ENCODE data around the gene TSPAN16.
"Not testable (repeated sequence)": the region's sequence is repeated elsewhere in the genome, so short reads cannot be mapped to it uniquely, and the experiment has no call there.

The TSPAN16 gene

GRCh38 chr19:11269408-11269807 lies 26.6 kb upstream of the TSPAN16 start:
- no peak for DNase-seq

DNA sequence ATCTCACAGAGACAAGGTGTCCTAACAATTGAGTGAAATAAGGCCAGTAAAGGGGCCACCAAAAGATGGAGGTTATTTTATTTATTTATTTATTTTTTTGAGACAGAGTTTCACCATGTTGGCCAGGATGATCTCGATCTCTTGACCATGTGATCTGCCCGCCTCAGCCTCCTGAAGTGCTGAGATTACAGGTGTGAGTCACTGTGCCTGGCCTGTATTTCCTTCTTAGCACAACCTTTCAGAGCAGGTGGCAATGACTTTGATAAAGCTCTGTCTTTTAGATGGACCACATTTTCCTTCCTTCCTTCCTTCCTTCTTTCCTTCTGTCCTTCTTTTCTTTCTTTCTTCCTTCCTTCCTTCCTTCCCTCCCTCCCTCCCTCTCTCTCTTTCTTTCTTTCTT lies 22.7 kb upstream of the TSPAN16 start:
- no peak for DNase-seq

DNA sequence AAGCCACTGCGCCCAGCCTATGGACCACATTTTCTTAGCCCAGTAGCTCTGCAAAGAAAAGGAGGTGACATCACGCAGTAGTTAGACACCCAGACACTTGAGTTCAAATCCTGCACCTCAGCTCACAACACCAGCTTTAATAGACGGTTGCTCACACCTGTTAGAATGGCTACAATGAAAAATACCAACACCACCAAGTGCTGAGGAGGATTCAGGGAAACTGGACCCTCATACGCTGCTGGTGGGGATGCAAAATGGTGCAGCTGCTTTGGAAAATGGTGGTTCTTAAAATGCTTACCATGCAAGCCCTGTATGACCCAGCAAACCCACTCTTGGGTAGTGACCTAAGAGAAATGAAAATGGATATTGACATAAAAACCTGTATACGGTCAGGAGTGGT lies 22.0 kb upstream of the TSPAN16 start:
- no peak for DNase-seq

GRCh38 chr19:11274533-11275086 lies 21.4 kb upstream of the TSPAN16 start:
- DNase-seq: no peak

DNA sequence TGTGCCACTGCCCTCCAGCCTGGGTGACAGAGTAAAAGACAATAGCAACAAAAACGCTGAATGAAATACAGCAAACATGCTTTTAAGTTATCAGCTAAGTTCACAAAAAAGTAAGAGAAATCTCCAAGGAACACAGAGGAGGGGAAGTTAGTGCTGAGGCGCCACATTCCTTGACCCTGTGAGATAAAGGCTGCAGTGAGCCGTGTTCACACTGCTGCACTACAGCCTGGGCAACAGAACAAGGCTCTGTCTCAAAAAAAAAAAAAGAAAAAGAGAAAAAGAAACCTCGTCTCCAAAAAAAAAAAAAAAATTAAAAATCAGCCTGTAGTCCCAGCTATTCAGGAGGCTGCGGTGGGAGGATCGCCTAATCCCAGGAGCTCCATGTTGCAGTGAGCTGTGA lies 17.3 kb upstream of the TSPAN16 start:
- no peak for DNase-seq

DNA sequence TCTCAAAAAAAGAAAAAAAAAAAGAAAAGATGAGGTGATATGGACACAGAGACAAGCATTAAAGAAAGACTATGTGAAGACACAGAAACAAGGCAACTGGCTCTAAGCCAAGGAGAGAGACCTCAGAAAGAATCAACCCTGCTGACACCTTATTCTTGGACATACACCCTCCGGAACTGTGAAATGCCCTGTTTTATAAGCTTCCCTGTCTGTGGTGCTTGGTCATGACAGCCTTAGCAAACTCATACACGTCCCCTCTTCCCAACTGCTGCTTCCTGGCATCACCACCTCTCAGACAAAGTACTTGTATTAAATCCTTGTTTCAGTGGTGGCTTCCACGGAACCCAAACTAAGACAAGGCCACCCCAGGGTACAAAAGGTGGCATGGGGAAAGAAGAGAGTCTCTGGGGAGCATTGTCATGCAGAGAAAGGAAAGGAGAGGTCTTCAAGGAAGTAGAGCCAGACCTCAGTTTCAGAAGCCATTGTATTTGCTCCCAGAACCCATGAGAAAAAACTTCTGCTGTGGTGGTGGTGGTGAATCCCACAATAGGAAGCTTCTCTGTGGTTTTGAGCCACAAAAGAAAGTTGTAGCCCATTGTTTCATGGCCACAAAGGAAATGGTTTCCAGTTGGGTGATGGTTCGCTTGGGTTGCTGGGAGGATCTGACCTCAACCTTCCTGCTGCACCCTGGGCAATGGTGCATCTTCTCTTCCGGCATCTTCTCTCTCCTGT lies 16.3 kb upstream of the TSPAN16 start:
- peak in 1 of 2 donors; percentile 17 for DNase-seq

DNA sequence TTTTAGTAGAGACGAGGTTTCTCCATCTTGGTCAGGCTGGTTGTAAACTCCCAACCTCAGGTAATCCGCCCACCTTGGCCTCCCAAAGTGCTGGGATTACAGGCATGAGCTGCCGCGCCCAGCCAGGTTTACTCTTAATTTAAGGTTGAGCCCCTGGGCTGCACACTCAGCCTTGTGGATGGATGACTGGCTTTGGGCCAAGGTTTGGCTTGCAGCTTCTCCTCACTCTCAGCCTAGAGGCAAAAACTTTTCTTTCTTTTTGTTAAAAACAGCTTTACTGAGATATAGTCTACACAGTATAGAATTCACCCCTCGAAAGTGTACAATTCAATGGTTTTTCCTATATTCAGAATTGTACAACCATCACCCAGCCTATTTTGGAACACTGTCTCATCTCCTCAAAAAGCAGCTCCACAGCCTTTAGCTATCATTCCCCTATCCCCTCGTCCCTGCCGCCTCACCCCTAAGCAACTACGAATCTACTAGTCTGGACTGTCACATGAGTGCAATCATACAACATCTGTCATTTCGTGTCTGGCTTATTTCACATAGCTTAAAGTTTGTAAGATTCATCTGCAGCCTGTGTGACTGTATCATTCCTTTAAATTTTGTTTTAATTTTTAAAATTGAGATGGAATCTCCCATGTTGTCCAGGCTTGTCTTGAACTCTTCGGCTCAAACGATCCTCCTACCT lies 14.5 kb upstream of the TSPAN16 start:
- no peak for DNase-seq

DNA sequence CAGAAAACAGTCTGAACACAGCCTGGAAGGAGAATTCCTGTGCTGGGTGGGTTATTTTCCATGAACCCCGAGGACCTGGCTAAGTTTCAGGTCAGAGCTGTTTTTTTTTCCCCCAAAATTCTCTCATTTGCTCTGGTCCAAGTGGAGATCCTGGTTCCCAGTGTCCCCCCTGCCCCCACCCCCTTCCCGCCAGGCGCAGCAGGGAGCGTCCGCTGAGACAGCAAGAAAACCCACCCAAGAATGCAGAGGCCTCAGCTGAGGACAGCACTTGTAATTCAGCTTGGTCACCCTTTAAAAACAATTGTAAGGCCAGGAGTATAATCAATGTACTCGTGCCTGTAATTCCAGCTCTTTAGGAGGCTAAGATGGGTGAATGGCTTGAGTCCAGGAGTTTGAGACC lies 11.4 kb upstream of the TSPAN16 start:
- no peak for DNase-seq

DNA sequence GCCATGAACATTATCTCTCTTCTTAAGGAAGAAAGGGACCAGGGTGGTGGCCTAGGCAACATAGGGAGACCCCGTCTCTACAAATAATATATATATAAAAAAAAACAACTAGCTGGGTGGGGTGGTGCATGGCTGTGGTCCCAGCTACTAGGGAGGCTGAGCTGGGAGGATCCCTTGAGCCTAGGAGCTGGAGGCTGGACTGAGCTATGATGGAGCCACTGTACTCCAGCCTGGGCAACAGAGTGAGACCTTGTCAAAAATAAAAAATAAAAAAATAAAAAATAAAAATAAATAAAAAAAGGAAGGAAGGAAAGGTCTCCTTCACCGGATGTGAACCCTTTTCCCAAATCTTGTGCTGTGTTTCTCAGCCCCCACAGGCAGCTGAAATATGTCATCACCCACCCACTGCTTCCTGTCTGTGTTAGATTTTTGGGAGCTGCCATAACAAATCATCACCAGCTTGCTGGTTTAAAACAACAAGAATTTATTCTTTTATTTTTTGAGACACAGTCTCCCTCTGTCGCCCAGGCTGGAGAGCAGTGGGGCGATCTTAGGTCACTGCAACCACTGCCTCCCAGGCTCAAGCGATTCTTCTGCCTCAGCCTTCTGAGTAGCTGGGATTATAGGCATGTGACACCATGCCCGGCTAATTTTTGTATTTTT lies 9.5 kb upstream of the TSPAN16 start:
- DNase-seq: no peak

GRCh38 chr19:11288349-11288748 lies 7.6 kb upstream of the TSPAN16 start:
- DNase-seq: no peak

- no peak for DNase-seq
Observed at GRCh38 chr19:11290256-11290655, 5.7 kb upstream of the TSPAN16 start.

DNA sequence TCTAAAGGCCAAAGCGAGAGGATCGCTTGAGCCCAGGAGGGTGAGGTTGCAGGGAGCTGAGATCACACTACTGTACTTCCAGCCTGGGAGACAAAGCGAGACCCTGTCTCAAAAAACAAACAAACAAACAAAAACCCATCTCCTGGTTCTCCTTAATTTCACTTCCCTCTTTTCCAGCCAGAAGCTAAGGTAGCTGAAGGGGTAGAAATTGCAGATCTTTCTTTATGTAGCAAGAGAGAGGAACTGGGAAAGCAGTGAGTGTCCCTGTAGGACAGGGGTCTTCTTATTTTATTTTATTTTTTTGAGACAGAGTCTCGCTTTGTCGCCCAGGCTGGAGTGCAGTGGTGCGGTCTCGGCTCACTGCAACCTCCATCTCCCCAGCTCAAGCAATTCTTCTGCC lies 4.5 kb upstream of the TSPAN16 start:
- no peak for DNase-seq

GRCh38 chr19:11291991-11292390 lies 4.0 kb upstream of the TSPAN16 start:
- DNase-seq: no peak

DNA sequence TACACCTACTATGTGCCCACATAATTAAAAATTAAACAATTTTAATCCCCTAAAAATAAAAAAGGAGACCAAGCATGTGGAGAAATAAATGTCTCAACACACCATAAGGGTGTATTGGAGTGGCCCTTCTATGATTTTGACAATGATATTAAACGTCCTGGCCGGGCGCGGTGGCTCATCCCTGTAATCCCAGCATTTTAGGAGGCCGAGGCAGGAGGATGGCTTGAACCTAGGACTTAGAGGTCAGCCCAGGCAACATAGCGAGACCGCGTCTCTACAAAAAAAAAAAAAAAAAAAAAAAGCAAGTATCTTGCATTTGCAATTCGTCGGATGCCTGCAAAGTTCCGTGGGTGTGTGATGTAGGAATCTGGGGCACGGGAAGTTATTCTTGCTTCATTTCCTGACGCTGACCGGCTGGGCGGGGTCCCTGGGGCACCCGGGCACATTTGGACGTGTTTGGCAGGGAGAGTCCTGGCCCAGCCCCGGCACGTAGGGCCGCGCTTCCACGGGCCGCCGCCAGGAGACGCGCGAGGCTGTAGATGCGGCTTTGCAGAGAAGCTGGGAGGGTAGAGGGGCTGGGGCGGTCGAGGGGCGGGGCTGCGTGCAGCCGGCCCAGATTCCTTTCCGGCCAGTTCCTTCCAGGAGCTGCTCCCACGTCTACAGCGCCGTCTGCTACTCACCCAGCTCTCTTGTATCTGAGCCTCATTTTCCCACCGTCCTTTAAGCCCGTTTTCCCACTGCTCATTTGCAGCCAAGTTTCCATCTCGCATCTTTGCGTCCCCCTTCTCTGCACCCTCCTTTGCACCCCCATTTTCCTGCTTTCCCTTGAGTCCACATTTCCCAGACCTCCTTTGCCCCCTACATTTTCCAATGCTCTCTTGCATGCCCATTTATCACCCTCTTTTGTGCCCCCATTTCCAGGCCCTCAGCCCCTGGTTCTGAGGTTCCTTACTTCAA lies 2.2 kb upstream of the TSPAN16 start:
- peak; percentile 85 for DNase-seq

GRCh38 chr19:11295180-11295579 lies 780 bp upstream of the TSPAN16 start:
- no peak for DNase-seq

DNA sequence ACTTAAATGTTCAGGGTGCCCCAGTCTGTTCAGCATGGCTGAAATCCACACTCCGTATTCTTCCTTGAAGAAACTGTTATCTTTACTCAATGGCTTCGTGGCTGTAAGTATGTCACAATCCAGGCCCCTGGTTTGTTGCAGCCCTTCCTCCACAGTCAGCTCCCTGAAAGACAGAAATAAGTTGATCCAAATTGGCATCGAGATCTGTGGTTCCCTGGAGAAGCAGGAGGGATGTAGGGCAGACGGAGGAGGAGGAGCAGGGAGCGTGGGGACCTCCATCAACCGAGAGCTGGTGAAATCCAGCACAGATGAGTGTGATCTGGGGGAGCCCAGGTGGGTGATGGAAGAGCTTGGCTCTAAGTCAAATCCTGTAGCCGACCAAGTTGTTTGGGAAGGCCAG lies 304 bp downstream of the TSPAN16 start:
- no peak for DNase-seq

DNA sequence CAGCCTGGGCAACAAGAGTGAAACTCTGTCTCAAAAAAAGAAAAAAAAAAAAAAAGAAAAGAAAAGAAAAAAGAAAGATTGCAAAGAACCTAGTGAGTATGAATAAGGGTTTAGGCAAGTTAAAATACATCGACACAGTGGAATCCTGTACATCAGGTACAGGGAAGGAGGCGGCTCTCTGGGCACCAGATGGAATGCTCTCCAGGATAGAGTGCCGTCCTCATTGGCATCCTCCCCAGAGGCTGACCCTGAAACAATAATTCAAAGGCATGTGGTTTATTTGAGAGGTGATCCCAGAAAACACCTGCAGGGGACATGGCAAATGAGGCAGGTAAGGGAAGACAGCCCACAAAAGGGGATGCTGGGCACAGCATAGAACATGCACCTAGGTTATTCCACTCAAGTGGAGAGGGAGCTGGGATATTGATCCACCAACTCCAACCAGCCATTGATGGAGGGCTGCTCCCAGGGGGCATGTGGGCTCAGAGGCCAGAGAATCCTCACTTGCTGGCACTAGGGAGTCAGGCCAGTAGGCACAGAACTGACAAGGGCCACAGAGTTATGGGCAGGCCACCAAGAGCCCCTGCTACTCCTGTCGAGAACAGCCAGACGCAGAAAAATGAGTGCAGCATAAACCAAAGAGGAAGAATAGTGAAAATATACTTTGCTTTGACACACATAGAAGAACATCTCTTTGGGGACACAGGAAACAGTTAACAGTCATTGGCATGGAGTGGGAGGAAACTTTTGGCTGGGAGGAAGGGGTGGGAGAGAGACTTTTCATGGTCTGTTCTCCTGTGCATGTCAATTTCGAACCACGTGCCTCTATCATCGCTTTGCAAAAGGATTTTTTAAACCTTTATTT lies 4.2 kb downstream of the TSPAN16 start:
- no peak for DNase-seq

- DNase-seq: no peak
Observed at GRCh38 chr19:11300811-11301120, 4.8 kb downstream of the TSPAN16 start.

- DNase-seq: no peak
Observed at GRCh38 chr19:11304936-11305335, 9.0 kb downstream of the TSPAN16 start.

DNA sequence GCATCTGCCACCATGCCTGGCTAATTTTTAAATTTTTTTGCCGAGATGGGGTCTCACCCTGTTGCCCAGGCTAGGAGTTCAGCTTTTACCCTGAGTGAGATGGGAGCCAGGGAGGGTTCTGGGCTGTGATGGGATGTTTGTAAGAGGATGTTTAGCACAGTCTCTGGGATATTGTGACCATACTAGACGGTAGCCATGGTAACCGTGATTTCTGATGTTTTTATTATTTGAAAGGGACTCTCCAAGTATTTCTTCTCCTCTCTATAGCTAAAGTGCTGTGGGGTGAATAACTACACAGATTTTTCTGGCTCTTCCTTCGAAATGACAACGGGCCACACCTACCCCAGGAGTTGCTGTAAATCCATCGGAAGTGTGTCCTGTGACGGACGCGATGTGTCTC lies 10.4 kb downstream of the TSPAN16 start:
- DNase-seq: no peak

DNA sequence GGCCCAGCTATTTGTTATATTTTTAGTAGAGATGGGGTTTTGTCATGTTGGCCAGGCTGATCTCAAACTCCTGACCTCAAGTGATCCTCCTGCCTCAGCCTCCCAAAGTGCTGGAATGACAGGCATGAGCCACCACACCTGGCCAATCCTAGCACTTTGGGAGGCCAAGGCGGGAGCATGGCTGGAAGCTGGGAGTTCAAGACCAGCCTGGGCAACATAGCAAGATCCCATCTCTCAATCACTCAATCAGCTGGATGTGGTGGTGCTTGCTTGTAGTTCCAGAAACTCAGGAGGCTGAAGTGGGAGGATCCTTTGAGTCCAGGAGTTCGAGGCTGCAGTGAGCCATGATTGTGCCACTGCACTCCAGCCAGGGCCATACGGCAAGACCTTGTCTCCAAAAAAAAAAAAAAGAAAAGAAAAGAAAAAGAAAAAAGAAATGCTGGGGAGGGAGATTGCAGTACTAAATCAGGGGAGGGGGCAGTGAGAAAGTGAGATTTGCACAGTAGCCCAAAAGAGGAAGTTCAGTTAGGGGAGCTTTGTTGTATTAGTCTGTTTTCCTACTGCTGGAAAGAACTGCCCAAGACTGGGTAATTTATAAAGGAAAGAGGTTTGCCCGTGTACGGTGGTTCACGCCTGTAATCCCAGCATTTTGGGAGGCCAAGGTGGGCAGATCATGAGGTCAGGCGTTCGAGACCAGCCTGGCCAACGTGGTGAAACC lies 24.5 kb downstream of the TSPAN16 start:
- DNase-seq: not testable (repeated sequence)

Measured in stimulated activated CD4-positive, alpha-beta T cell treated with anti-CD3 and anti-CD28 coated beads, Interleukin-2, amount 100 ng/mL, for 48 hours (primary cell).